PC-9 (cell line): Measurements from ENCODE around the gene SLIT1. TPM values are rescaled to one million over a fixed set of nuclear protein-coding genes. Genes with fewer than 3 reads are reported as not detected.

Source experiments
- BruUV-seq: library from RNA; stranded (reverse); fragments of 400-500 nt; replicated peaks from 2 replicates; lab custom pipeline; 2021; lab: Mats Ljungman, UMichigan
- CTCF ChIA-PET: fragments of 300-600 bp; sonication (Branson Sonifier 250); formaldehyde crosslinking; loops from one replicate; lab custom pipeline; 2022; ENCODE audit warnings: antibody characterized with exemption; lab: Charles Lee
- POLR2A ChIA-PET: fragments of 300-600 bp; sonication (Branson Sonifier 250); formaldehyde crosslinking; loops from one replicate; lab custom pipeline; 2022; ENCODE audit warnings: antibody characterized with exemption; ENCODE audit not compliant: unreplicated experiment; lab: Charles Lee
- DNase-seq, 2 experiments: peaks; one replicate each; pipeline versions ENCODE4 v3.0.0 to v3.0.0-alpha.2; 2015 to 2022; ENCODE audit warnings: mixed read lengths in 1 of 2
- H2AFZ ChIP-seq: fragments of 200-600 bp; sonication (generic); 2 replicates; pipeline ENCODE4 v1.8.1; 2017; ENCODE audit warnings: antibody characterized with exemption
- H3F3A ChIP-seq: fragments of 200-600 bp; sonication (generic); 2 replicates; pipeline ENCODE4 v1.8.1; 2017; ENCODE audit warnings: antibody characterized with exemption, mild to moderate bottlenecking, low read depth; ENCODE audit not compliant: insufficient read depth
- H3K27ac ChIP-seq: fragments of 200-600 bp; sonication (generic); 2 replicates; pipeline ENCODE4 v1.6.1; 2016; ENCODE audit warnings: mixed run types
- H3K27me3 ChIP-seq: fragments of 200-600 bp; sonication (generic); 2 replicates; pipeline ENCODE4 v1.6.1; 2016; ENCODE audit warnings: low read depth, mixed run types; ENCODE audit not compliant: insufficient read depth
- H3K36me3 ChIP-seq: fragments of 200-600 bp; sonication (generic); 2 replicates; pipeline ENCODE4 v1.6.1; 2016; ENCODE audit warnings: low read depth, mixed run types
- H3K4me1 ChIP-seq: fragments of 200-600 bp; sonication (generic); replicated peaks from 2 replicates; pipeline ENCODE4 v1.6.1; 2016; ENCODE audit warnings: mixed run types; ENCODE audit not compliant: insufficient read depth
- H3K4me2 ChIP-seq: fragments of 200-600 bp; sonication (generic); 2 replicates; pipeline ENCODE4 v1.6.1; 2017; ENCODE audit warnings: mixed run types
- H3K4me3 ChIP-seq: fragments of 200-600 bp; sonication (generic); 2 replicates; pipeline ENCODE4 v1.6.1; 2016; ENCODE audit warnings: mixed run types
- H3K79me2 ChIP-seq: fragments of 200-600 bp; sonication (generic); 2 replicates; pipeline ENCODE4 v1.6.1; 2017; ENCODE audit warnings: low read depth, mixed run types
- H3K9me2 ChIP-seq: fragments of 200-600 bp; sonication (generic); 2 replicates; pipeline ENCODE4 v1.8.1; 2017; ENCODE audit warnings: mild to moderate bottlenecking; ENCODE audit not compliant: insufficient read depth
- H3K9me3 ChIP-seq: fragments of 200-600 bp; sonication (generic); 2 replicates; pipeline ENCODE4 v1.8.1; 2016; ENCODE audit warnings: low read depth; ENCODE audit not compliant: insufficient read depth
- H4K20me1 ChIP-seq: fragments of 200-600 bp; sonication (generic); 2 replicates; pipeline ENCODE4 v1.8.1; 2017; ENCODE audit not compliant: insufficient read depth
- EZH2 ChIP-seq: fragments of 200-600 bp; sonication (generic); IDR thresholded peaks from 2 replicates; pipeline ENCODE4 v1.8.0; 2017; ENCODE audit warnings: antibody characterized with exemption, low read depth
- intact Hi-C: fragments of 100-400 bp; cut with micrococcal nuclease; formaldehyde crosslinking; loops from one replicate; pipeline ENCODE4 v1.10.0; 2022; ENCODE audit not compliant: unreplicated experiment
- total RNA-seq: library from RNA; stranded (reverse); gene quantifications from 2 replicates; pipeline ENCODE4 v1.2.3, GENCODE V29; 2021
- TF ChIP-seq, protein P1 (sequence below): fragments of 200-600 bp; sonication (generic); conservative IDR thresholded peaks from 2 replicates; pipeline ENCODE4 v1.6.1; 2017; ENCODE audit warnings: mixed run types, antibody characterized with exemption, mild to moderate bottlenecking, moderate library complexity

The SLIT1 gene
- total RNA-seq, 1 experiment from 2014 or later = not detected

DNA sequence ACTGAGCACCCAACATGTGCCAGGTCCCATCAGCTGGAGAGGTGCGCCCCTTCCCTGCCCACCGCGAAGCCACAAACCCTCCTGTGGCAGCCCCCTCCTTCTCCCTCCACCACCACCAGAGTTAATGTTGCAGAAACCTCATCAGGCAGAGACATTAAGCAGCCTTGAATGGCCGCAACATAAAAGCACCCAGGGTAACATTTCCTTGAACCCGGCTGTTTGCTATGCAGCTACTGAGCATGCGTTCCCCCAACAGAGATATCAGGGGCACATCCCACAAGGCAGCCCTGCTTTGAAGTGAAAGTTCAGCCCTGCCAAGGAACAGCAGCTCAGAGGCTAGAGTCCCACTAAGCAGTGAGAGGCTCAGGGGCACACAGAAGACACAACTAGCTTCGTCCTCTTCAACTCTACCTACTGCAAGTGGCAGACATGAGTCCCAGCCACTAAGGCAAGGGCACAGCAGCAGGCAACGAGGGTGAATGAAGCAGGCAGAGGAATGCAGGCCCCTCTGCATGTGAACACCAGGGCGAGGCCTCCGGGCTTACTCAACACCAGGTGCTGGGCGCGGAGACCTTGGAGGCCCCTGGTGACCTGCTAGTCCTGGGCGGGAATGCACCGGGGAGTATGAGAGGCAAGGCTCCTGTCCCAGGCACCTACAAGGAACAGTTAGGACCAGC, 107.4 kb downstream of the SLIT1 start:
- BruUV-seq = no TSS peak

DNA sequence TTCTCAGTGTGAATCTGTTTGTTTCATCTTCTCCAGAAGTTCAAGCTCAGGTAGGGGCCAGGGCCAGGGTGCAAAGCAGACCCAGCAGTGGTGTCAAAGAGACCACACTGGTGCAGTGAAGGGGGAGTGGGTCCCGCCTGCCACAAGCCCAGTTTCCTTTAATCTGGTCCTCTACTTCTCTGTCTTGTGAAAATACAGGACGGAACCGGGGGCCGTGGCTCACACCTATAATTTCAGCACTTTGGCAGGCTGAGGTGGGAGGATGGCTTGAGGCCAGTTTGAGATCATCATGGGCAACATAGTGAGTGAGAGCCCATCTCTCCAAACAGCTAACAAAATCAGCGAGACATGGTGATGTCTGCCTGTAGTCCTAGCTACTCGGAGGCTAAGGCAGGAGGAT, 109.0 kb downstream of the SLIT1 start:
- POLR2A ChIA-PET = no interaction called here
- intact Hi-C loops = no loop called here
- DNase-seq = no peak
- Histone ChIP-seq H3K9me3 (no peaks in the 10 kb centered on the region), H3K9me2 (no peaks in the 10 kb centered on the region), H3K4me3 (no peak overlapping the region), H3K79me2 (no peaks in the 10 kb centered on the region), H2AFZ (no peak overlapping the region), H3K27me3 (peaks cover 14% of the 10 kb centered on the region; the same call in 1 of the 2 replicates), H3K27ac (no peak overlapping the region), H3K4me2 (no peak overlapping the region), H3K4me1 (no peaks in the 10 kb centered on the region), H4K20me1 (no peaks in the 10 kb centered on the region), H3F3A (no peaks in the 10 kb centered on the region), H3K36me3 (no peaks in the 10 kb centered on the region)
- BruUV-seq = no TSS peak
- CTCF ChIA-PET = no interaction called here
- no peak for TF ChIP-seq EZH2

More for the DNA sequence above, 107.4 kb downstream of the SLIT1 start:
- Histone ChIP-seq H3K4me3 (no peak overlapping the region), H4K20me1 (no peaks in the 10 kb centered on the region), H3F3A (no peaks in the 10 kb centered on the region), H3K27ac (no peak overlapping the region), H3K4me2 (no peak overlapping the region), H3K9me2 (no peaks in the 10 kb centered on the region), H3K36me3 (no peaks in the 10 kb centered on the region), H3K4me1 (no peaks in the 10 kb centered on the region), H3K79me2 (no peaks in the 10 kb centered on the region), H3K9me3 (no peaks in the 10 kb centered on the region), H3K27me3 (peaks cover 14% of the 10 kb centered on the region; the same call in 1 of the 2 replicates), H2AFZ (no peak overlapping the region)
- intact Hi-C loops = no loop called here
- ChIA-PET POLR2A (no interaction called here), CTCF (no interaction called here)
- no peak for DNase-seq
- TF ChIP-seq EZH2 = no peak
- TF ChIP-seq, protein P1, sequence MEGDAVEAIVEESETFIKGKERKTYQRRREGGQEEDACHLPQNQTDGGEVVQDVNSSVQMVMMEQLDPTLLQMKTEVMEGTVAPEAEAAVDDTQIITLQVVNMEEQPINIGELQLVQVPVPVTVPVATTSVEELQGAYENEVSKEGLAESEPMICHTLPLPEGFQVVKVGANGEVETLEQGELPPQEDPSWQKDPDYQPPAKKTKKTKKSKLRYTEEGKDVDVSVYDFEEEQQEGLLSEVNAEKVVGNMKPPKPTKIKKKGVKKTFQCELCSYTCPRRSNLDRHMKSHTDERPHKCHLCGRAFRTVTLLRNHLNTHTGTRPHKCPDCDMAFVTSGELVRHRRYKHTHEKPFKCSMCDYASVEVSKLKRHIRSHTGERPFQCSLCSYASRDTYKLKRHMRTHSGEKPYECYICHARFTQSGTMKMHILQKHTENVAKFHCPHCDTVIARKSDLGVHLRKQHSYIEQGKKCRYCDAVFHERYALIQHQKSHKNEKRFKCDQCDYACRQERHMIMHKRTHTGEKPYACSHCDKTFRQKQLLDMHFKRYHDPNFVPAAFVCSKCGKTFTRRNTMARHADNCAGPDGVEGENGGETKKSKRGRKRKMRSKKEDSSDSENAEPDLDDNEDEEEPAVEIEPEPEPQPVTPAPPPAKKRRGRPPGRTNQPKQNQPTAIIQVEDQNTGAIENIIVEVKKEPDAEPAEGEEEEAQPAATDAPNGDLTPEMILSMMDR = no peak

DNA sequence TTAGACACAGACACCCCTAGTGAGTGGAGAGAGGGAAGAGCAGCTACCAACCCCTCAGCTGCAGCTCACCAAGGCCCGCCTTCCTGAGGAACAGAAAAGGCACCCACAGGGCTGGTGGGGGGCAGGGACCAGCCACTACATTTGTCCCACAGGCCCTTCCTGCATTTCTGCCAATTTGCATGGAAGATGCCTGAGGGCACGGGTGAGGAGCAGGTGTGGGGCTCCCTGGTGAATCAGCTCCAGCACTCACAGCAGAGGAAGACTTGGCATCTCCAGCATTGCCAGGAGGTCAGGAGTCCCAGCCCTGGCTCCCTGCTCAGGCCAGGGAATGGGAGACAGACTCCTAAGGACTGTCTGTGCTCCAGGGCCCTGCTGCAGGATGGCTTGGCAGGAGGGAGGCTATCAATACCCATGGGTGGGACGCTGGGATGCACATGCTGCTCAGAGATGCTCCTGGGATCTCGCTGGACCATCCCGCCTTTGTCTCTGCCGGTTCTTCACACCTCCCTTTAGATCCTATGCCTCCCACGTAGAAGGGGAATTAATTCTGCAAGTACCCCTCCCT, 109.7 kb downstream of the SLIT1 start:
- Histone ChIP-seq H4K20me1 (no peaks in the 10 kb centered on the region), H3K79me2 (no peaks in the 10 kb centered on the region), H3K27me3 (peaks cover 14% of the 10 kb centered on the region; the same call in 1 of the 2 replicates), H3K4me1 (no peaks in the 10 kb centered on the region), H3K4me3 (no peak overlapping the region), H2AFZ (no peak overlapping the region), H3K9me2 (no peaks in the 10 kb centered on the region), H3F3A (no peaks in the 10 kb centered on the region), H3K9me3 (no peaks in the 10 kb centered on the region), H3K4me2 (no peak overlapping the region), H3K27ac (no peak overlapping the region), H3K36me3 (no peaks in the 10 kb centered on the region)
- ChIA-PET CTCF (no interaction called here), POLR2A (no interaction called here)
- TF ChIP-seq EZH2 = no peak
- TF ChIP-seq, protein P1 = no peak
- no TSS peak for BruUV-seq
- intact Hi-C loops = no loop called here
- peak; percentile 11 to 52 for DNase-seq
